ENCODE results near the gene DIO1. TPM values are rescaled to one million over a fixed set of nuclear protein-coding genes. Genes with fewer than 3 reads are reported as not detected.
A peak's percentile ranks its signal among the peaks of the same experiment; 100 is the strongest.
"Not testable (repeated sequence)": the region's sequence is repeated elsewhere in the genome, so short reads cannot be mapped to it uniquely, and the experiment has no call there.

The DIO1 gene
- total RNA-seq, 5 donors from 2014 or later (not counting 1 experiment from before 2014, with no cell fraction given), result not detected

- H3K9me3 ChIP-seq; POLR2A ChIA-PET; H3K4me3 Mint-ChIP-seq; DNase-seq; H3K4me3 ChIP-seq (ENCODE audit: control insufficient read depth in 1 of 2, extremely low read depth in 1 of 2, low read length in 1 of 2); H3K27me3 Mint-ChIP-seq; H3K4me1 ChIP-seq (ENCODE audit: control insufficient read depth in 1 of 2, extremely low read depth in 1 of 2, insufficient read depth in 2 of 2, low read length in 2 of 2); H3K27ac Mint-ChIP-seq; H3K9me3 Mint-ChIP-seq; H3K27ac ChIP-seq (ENCODE audit: low read length); ATAC-seq (replicated peaks in 1 of 4); H3K27me3 ChIP-seq (replicated peaks in 1 of 2; ENCODE audit: control insufficient read depth in 2 of 2, extremely low read depth in 1 of 2, insufficient read depth in 2 of 2, low read length in 1 of 2): not testable (repeated sequence)
- H3K36me3 ChIP-seq (ENCODE audit: control insufficient read depth in 2 of 2, extremely low read depth in 1 of 2, insufficient read depth in 1 of 2, low read length in 1 of 2), result peaks cover 8 to 43% of the 10 kb centered on the region in 2 donors
- H3K36me3 Mint-ChIP-seq, result peaks cover 70% of the 10 kb centered on the region
- WGBS (ENCODE audit: insufficient coverage), result no CpG with 5 or more reads among the region's 2 CpGs
- CTCF ChIA-PET, result interaction anchor here in 1 of 2 donors (0.7 to 1.5 kb wide), 3 partner anchors 11 to 78 kb away, joined by 3 to 4 read pairs (median 4); no protein-coding TSS in a partner anchor
- peaks cover 25 to 31% (median 30%) of the 10 kb centered on the region in 3 donors for H3K4me1 Mint-ChIP-seq
Measured at GRCh38 chr1:53881853-53882252, 12.1 kb upstream of the DIO1 start.

GRCh38 chr1:53883600-53883999 is 10.4 kb upstream of the DIO1 start:
- H3K27ac ChIP-seq (ENCODE audit: low read length); CTCF ChIA-PET; POLR2A ChIA-PET; H3K9me3 ChIP-seq; H3K9me3 Mint-ChIP-seq; ATAC-seq (replicated peaks in 1 of 4); H3K4me3 Mint-ChIP-seq; H3K27me3 ChIP-seq (replicated peaks in 1 of 2; ENCODE audit: control insufficient read depth in 2 of 2, extremely low read depth in 1 of 2, insufficient read depth in 2 of 2, low read length in 1 of 2); H3K4me1 ChIP-seq (ENCODE audit: control insufficient read depth in 1 of 2, extremely low read depth in 1 of 2, insufficient read depth in 2 of 2, low read length in 2 of 2); H3K27me3 Mint-ChIP-seq; H3K4me3 ChIP-seq (ENCODE audit: control insufficient read depth in 1 of 2, extremely low read depth in 1 of 2, low read length in 1 of 2); H3K27ac Mint-ChIP-seq; DNase-seq: not testable (repeated sequence)
- peaks cover 8 to 29% of the 10 kb centered on the region in 2 donors for H3K36me3 ChIP-seq (ENCODE audit: control insufficient read depth in 2 of 2, extremely low read depth in 1 of 2, insufficient read depth in 1 of 2, low read length in 1 of 2)
- peaks cover 40 to 44% (median 43%) of the 10 kb centered on the region in 3 donors for H3K4me1 Mint-ChIP-seq
- H3K36me3 Mint-ChIP-seq, result peaks cover 59% of the 10 kb centered on the region
- 98% methylated on average over 5 of the region's 6 CpGs for WGBS (ENCODE audit: insufficient coverage)

GRCh38 chr1:53888681-53889080 is 5.3 kb upstream of the DIO1 start:
- Mint-ChIP-seq H3K9me3 (no peaks in the 10 kb centered on the region), H3K4me3 (peak overlapping the region; percentile 96 to 97 (median 97)), H3K4me1 (peaks cover 52 to 54% (median 53%) of the 10 kb centered on the region in 3 donors), H3K27me3 (no peaks in the 10 kb centered on the region), H3K36me3 (peaks cover 18% of the 10 kb centered on the region), H3K27ac (peak overlapping the region; percentile 23 to 95)
- Histone ChIP-seq H3K4me1 (ENCODE audit: control insufficient read depth in 1 of 2, extremely low read depth in 1 of 2, insufficient read depth in 2 of 2, low read length in 2 of 2) (peaks cover 11 to 13% of the 10 kb centered on the region in 2 experiments), H3K27me3 (replicated peaks in 1 of 2; ENCODE audit: control insufficient read depth in 2 of 2, extremely low read depth in 1 of 2, insufficient read depth in 2 of 2, low read length in 1 of 2) (no peaks in the 10 kb centered on the region), H3K27ac (ENCODE audit: low read length) (no peak overlapping the region), H3K9me3 (no peaks in the 10 kb centered on the region), H3K36me3 (ENCODE audit: control insufficient read depth in 2 of 2, extremely low read depth in 1 of 2, insufficient read depth in 1 of 2, low read length in 1 of 2) (peaks cover 0 to 7% of the 10 kb centered on the region in 2 donors), H3K4me3 (ENCODE audit: control insufficient read depth in 1 of 2, extremely low read depth in 1 of 2, low read length in 1 of 2) (peak overlapping the region in 1 of 2 donors; percentile 72)
- DNase-seq, result no peak
- ATAC-seq (replicated peaks in 1 of 4), result no peak
- no CpG with 5 or more reads among the region's 2 CpGs for WGBS (ENCODE audit: insufficient coverage)
- ChIA-PET POLR2A (no interaction called here), CTCF (interaction anchor here in 1 of 2 donors (1.4 to 1.6 kb wide), 2 partner anchors 57 to 71 kb away, joined by 3 to 6 read pairs; partner anchors contain the start of genes IFT25 and LRRC42)

- POLR2A ChIA-PET, result interaction anchor here in 1 of 2 donors (0.5 kb wide), 1 partner anchor 20 kb away, joined by 3 read pairs; no protein-coding TSS in a partner anchor
- H3K9me3 ChIP-seq, result no peaks in the 10 kb centered on the region
- peak within 1 kb of the TSS; percentile 72 to 88 for H3K4me3 ChIP-seq (ENCODE audit: control insufficient read depth in 1 of 2, extremely low read depth in 1 of 2, low read length in 1 of 2)
- no peaks in the 10 kb centered on the region for H3K9me3 Mint-ChIP-seq
- peak within 1 kb of the TSS; percentile 61 for H3K27ac ChIP-seq (ENCODE audit: low read length)
- CTCF ChIA-PET, result interaction anchor here in 1 of 2 donors (0.7 to 1.6 kb wide), 5 partner anchors 45 to 70 kb away, joined by 3 to 6 read pairs (median 3); partner anchors contain the start of genes IFT25 and LRRC42
- H3K36me3 ChIP-seq (ENCODE audit: control insufficient read depth in 2 of 2, extremely low read depth in 1 of 2, insufficient read depth in 1 of 2, low read length in 1 of 2), result peaks cover 0 to 2% of the 10 kb centered on the region in 2 donors
- no peaks in the 10 kb centered on the region for H3K27me3 ChIP-seq (replicated peaks in 1 of 2; ENCODE audit: control insufficient read depth in 2 of 2, extremely low read depth in 1 of 2, insufficient read depth in 2 of 2, low read length in 1 of 2)
- under 1% methylated on average over 51 of the region's 62 CpGs for WGBS (ENCODE audit: insufficient coverage)
- DNase-seq, result peak; percentile 72 to 89 (median 80)
- H3K4me1 Mint-ChIP-seq, result peaks cover 50 to 51% (median 51%) of the 10 kb centered on the region in 3 donors
- peak within 1 kb of the TSS; percentile 96 to 97 (median 97) for H3K4me3 Mint-ChIP-seq
- H3K27ac Mint-ChIP-seq, result peak within 1 kb of the TSS; percentile 92 to 95
- ATAC-seq (replicated peaks in 1 of 4), result peak; percentile 99
- H3K4me1 ChIP-seq (ENCODE audit: control insufficient read depth in 1 of 2, extremely low read depth in 1 of 2, insufficient read depth in 2 of 2, low read length in 2 of 2), result peaks cover 11 to 13% of the 10 kb centered on the region in 2 experiments
- H3K27me3 Mint-ChIP-seq, result no peaks in the 10 kb centered on the region
- H3K36me3 Mint-ChIP-seq, result peaks cover 13% of the 10 kb centered on the region
Measured at GRCh38 chr1:53889304-53890298, 4.4 kb upstream of the DIO1 start, which contains the start of gene YIPF1. Gene YIPF1 (minus strand): TSS chr1:53889797. CDS start chr1:53888937, 860 bp downstream.

- Histone ChIP-seq H3K4me1 (ENCODE audit: control insufficient read depth in 1 of 2, extremely low read depth in 1 of 2, insufficient read depth in 2 of 2, low read length in 2 of 2) (peaks cover 11 to 13% of the 10 kb centered on the region in 2 experiments), H3K9me3 (no peaks in the 10 kb centered on the region), H3K36me3 (ENCODE audit: control insufficient read depth in 2 of 2, extremely low read depth in 1 of 2, insufficient read depth in 1 of 2, low read length in 1 of 2) (no peaks in the 10 kb centered on the region), H3K27ac (ENCODE audit: low read length) (peak overlapping the region; percentile 61), H3K27me3 (replicated peaks in 1 of 2; ENCODE audit: control insufficient read depth in 2 of 2, extremely low read depth in 1 of 2, insufficient read depth in 2 of 2, low read length in 1 of 2) (peaks cover 0 to 2% of the 10 kb centered on the region in 2 experiments), H3K4me3 (ENCODE audit: control insufficient read depth in 1 of 2, extremely low read depth in 1 of 2, low read length in 1 of 2) (peak overlapping the region in 1 of 2 donors; percentile 72)
- 75% methylated on average over 6 of the region's 7 CpGs for WGBS (ENCODE audit: insufficient coverage)
- H3K27me3 Mint-ChIP-seq, result peaks cover 2% of the 10 kb centered on the region in 2 donors
- peak overlapping the region; percentile 92 to 95 for H3K27ac Mint-ChIP-seq
- ChIA-PET POLR2A (interaction anchor here (0.5 to 1.2 kb wide), 2 partner anchors 55 to 517 kb away, joined by 4 to 5 read pairs; partner anchors contain the start of gene IFT25 (in 1 of the 2)), CTCF (interaction anchor here in 1 of 2 donors (0.7 to 1.4 kb wide), 2 partner anchors 58 to 69 kb away, joined by 3 read pairs; no protein-coding TSS in a partner anchor)
- no peak for ATAC-seq (replicated peaks in 1 of 4)
- peaks cover 7% of the 10 kb centered on the region for H3K36me3 Mint-ChIP-seq
- DNase-seq, result peak in 1 of 35 experiments; percentile 1
- peak overlapping the region; percentile 96 to 97 (median 97) for H3K4me3 Mint-ChIP-seq
- peaks cover 42 to 44% (median 43%) of the 10 kb centered on the region in 3 donors for H3K4me1 Mint-ChIP-seq
- H3K9me3 Mint-ChIP-seq, result no peaks in the 10 kb centered on the region
Measured at GRCh38 chr1:53890522-53890941, 3.5 kb upstream of the DIO1 start.

- DNase-seq, result no peak
Measured at GRCh38 chr1:53891018-53891417, 3.0 kb upstream of the DIO1 start.

More at GRCh38 chr1:53891018-53891417, 3.0 kb upstream of the DIO1 start:
- no peak for ATAC-seq (replicated peaks in 1 of 4)
- Mint-ChIP-seq H3K4me3 (peak overlapping the region in 1 of 3 donors; percentile 97), H3K4me1 (peaks cover 40 to 43% (median 42%) of the 10 kb centered on the region in 3 donors), H3K9me3 (no peaks in the 10 kb centered on the region), H3K27me3 (peaks cover 6% of the 10 kb centered on the region in 2 donors), H3K27ac (no peak overlapping the region), H3K36me3 (peaks cover 7% of the 10 kb centered on the region)
- H3K9me3 ChIP-seq, result no peaks in the 10 kb centered on the region
- no peak overlapping the region for H3K27ac ChIP-seq (ENCODE audit: low read length)
- H3K4me1 ChIP-seq (ENCODE audit: control insufficient read depth in 1 of 2, extremely low read depth in 1 of 2, insufficient read depth in 2 of 2, low read length in 2 of 2), result peaks cover 11 to 13% of the 10 kb centered on the region in 2 experiments
- H3K4me3 ChIP-seq (ENCODE audit: control insufficient read depth in 1 of 2, extremely low read depth in 1 of 2, low read length in 1 of 2), result no peak overlapping the region
- 75% methylated on average over 1 of the region's 2 CpGs for WGBS (ENCODE audit: insufficient coverage)
- H3K27me3 ChIP-seq (replicated peaks in 1 of 2; ENCODE audit: control insufficient read depth in 2 of 2, extremely low read depth in 1 of 2, insufficient read depth in 2 of 2, low read length in 1 of 2), result peaks cover 0 to 7% of the 10 kb centered on the region in 2 experiments
- no peaks in the 10 kb centered on the region for H3K36me3 ChIP-seq (ENCODE audit: control insufficient read depth in 2 of 2, extremely low read depth in 1 of 2, insufficient read depth in 1 of 2, low read length in 1 of 2)
- CTCF ChIA-PET, result interaction anchor here in 1 of 2 donors (1.4 kb wide), 1 partner anchor 68 kb away, joined by 3 read pairs; no protein-coding TSS in a partner anchor
- POLR2A ChIA-PET, result interaction anchor here in 1 of 2 donors (1.2 kb wide), 1 partner anchor 54 kb away, joined by 4 read pairs; the partner anchor contains the start of gene IFT25

Data from T-cell (primary cell).